Stimulated activated CD4-positive, alpha-beta T cell treated with anti-CD3 and anti-CD28 coated beads, TNF-alpha, amount 100 ng/mL, for 1 hour (primary cell): ENCODE results near the gene OSCP1.

Experiments
- DNase-seq, 3 donors: peaks; one replicate each; pipeline ENCODE4 v3.0.0-alpha.2; 2020; ENCODE audit warnings: low read depth in 3 of 3, low spot score in 1 of 3

OSCP1 gene

GRCh38 chr1:36447450-36447849 lies 2.8 kb downstream of the OSCP1 start:
- no peak for DNase-seq

- no peak for DNase-seq
Observed at GRCh38 chr1:36446746-36447145, 3.5 kb downstream of the OSCP1 start.

- DNase-seq, result no peak
Observed at GRCh38 chr1:36446271-36446670, 4.0 kb downstream of the OSCP1 start.

GRCh38 chr1:36443297-36443696 lies 7.0 kb downstream of the OSCP1 start:
- no peak for DNase-seq

- no peak for DNase-seq
Observed at GRCh38 chr1:36442337-36442736, 7.9 kb downstream of the OSCP1 start.

- no peak for DNase-seq
Observed at GRCh38 chr1:36440646-36441045, 9.6 kb downstream of the OSCP1 start.

GRCh38 chr1:36440044-36440443 lies 10.2 kb downstream of the OSCP1 start:
- no peak for DNase-seq

GRCh38 chr1:36438715-36439114 lies 11.5 kb downstream of the OSCP1 start:
- DNase-seq, result no peak

GRCh38 chr1:36436821-36437220 lies 13.4 kb downstream of the OSCP1 start:
- DNase-seq, result no peak

- DNase-seq, result no peak
Observed at GRCh38 chr1:36433102-36433501, 17.1 kb downstream of the OSCP1 start.

GRCh38 chr1:36432616-36433015 lies 17.6 kb downstream of the OSCP1 start:
- no peak for DNase-seq

GRCh38 chr1:36425791-36426190 lies 24.5 kb downstream of the OSCP1 start:
- DNase-seq, result no peak

- no peak for DNase-seq
Observed at GRCh38 chr1:36421649-36422048, 28.6 kb downstream of the OSCP1 start.

GRCh38 chr1:36420836-36421317 lies 29.4 kb downstream of the OSCP1 start:
- DNase-seq, result peak; percentile 76 to 93 (median 86)

- no peak for DNase-seq
Observed at GRCh38 chr1:36420409-36420808, 29.8 kb downstream of the OSCP1 start.

GRCh38 chr1:36419569-36419968 lies 30.7 kb downstream of the OSCP1 start:
- no peak for DNase-seq

GRCh38 chr1:36419140-36419539 lies 31.1 kb downstream of the OSCP1 start:
- DNase-seq, result no peak

- DNase-seq, result no peak
Observed at GRCh38 chr1:36417931-36418330, 32.3 kb downstream of the OSCP1 start.

- no peak for DNase-seq
Observed at GRCh38 chr1:36415661-36416326, 34.5 kb downstream of the OSCP1 start.

GRCh38 chr1:36414384-36414783 lies 35.9 kb downstream of the OSCP1 start:
- no peak for DNase-seq

- no peak for DNase-seq
Observed at GRCh38 chr1:36411674-36412648, 38.3 kb downstream of the OSCP1 start.

GRCh38 chr1:36408479-36408878 lies 41.8 kb downstream of the OSCP1 start:
- DNase-seq, result no peak
